ENCODE data around the gene RSRC2. TPM values are rescaled to one million over a fixed set of nuclear protein-coding genes. Genes with fewer than 3 reads are reported as not detected.
A peak's percentile ranks its signal among the peaks of the same experiment; 100 is the strongest.

Gene RSRC2
- total RNA-seq, 1 donor from 2014 or later = 50.7 TPM

GRCh38 chr12:122527478-122527944 is 775 bp upstream of the RSRC2 start:
- no peak for DNase-seq (ENCODE audit: low spot score)
- Mint-ChIP-seq H3K27me3 (ENCODE audit: low read depth) (no peaks in the 10 kb centered on the region), H3K9me3 (ENCODE audit: low read depth) (no peaks in the 10 kb centered on the region), H3K4me1 (ENCODE audit: low read depth) (peaks cover 22% of the 10 kb centered on the region), H3K36me3 (ENCODE audit: low read depth) (peaks cover 6% of the 10 kb centered on the region), H3K4me3 (ENCODE audit: unreplicated experiment) (no peak overlapping the region), H3K27ac (ENCODE audit: unreplicated experiment) (no peak overlapping the region)
- no peak for TF ChIP-seq CTCF (IDR thresholded peaks at IDR 0.05)

GRCh38 chr12:122523846-122524718 is 2.7 kb downstream of the RSRC2 start:
- Mint-ChIP-seq H3K27me3 (ENCODE audit: low read depth) (no peaks in the 10 kb centered on the region), H3K4me1 (ENCODE audit: low read depth) (peaks cover 44% of the 10 kb centered on the region), H3K4me3 (ENCODE audit: unreplicated experiment) (peak overlapping the region; percentile 87), H3K9me3 (ENCODE audit: low read depth) (no peaks in the 10 kb centered on the region), H3K36me3 (ENCODE audit: low read depth) (peaks cover 28% of the 10 kb centered on the region), H3K27ac (ENCODE audit: unreplicated experiment) (peak overlapping the region; percentile 93)
- no peak for DNase-seq (ENCODE audit: low spot score)
- TF ChIP-seq CTCF (IDR thresholded peaks at IDR 0.05) = no peak

GRCh38 chr12:122523280-122523679 is 3.5 kb downstream of the RSRC2 start:
- H3K27me3 Mint-ChIP-seq (ENCODE audit: low read depth) = no peaks in the 10 kb centered on the region
- no peaks in the 10 kb centered on the region for H3K9me3 Mint-ChIP-seq (ENCODE audit: low read depth)
- peaks cover 52% of the 10 kb centered on the region for H3K4me1 Mint-ChIP-seq (ENCODE audit: low read depth)
- TF ChIP-seq CTCF (IDR thresholded peaks at IDR 0.05) = no peak
- peak overlapping the region; percentile 93 for H3K27ac Mint-ChIP-seq (ENCODE audit: unreplicated experiment)
- peaks cover 35% of the 10 kb centered on the region for H3K36me3 Mint-ChIP-seq (ENCODE audit: low read depth)
- DNase-seq (ENCODE audit: low spot score) = no peak
- H3K4me3 Mint-ChIP-seq (ENCODE audit: unreplicated experiment) = peak overlapping the region; percentile 87

- Mint-ChIP-seq H3K27ac (ENCODE audit: unreplicated experiment) (no peak overlapping the region), H3K9me3 (ENCODE audit: low read depth) (no peaks in the 10 kb centered on the region), H3K4me1 (ENCODE audit: low read depth) (peaks cover 65% of the 10 kb centered on the region), H3K36me3 (ENCODE audit: low read depth) (peaks cover 52% of the 10 kb centered on the region), H3K4me3 (ENCODE audit: unreplicated experiment) (no peak overlapping the region), H3K27me3 (ENCODE audit: low read depth) (no peaks in the 10 kb centered on the region)
- no peak for DNase-seq (ENCODE audit: low spot score)
- no peak for TF ChIP-seq CTCF (IDR thresholded peaks at IDR 0.05)
Measured at GRCh38 chr12:122520676-122521075, 6.1 kb downstream of the RSRC2 start.

GRCh38 chr12:122519418-122519817 is 7.3 kb downstream of the RSRC2 start:
- Mint-ChIP-seq H3K36me3 (ENCODE audit: low read depth) (peaks cover 56% of the 10 kb centered on the region), H3K27ac (ENCODE audit: unreplicated experiment) (peak overlapping the region; percentile 79), H3K4me3 (ENCODE audit: unreplicated experiment) (no peak overlapping the region), H3K9me3 (ENCODE audit: low read depth) (no peaks in the 10 kb centered on the region), H3K27me3 (ENCODE audit: low read depth) (no peaks in the 10 kb centered on the region), H3K4me1 (ENCODE audit: low read depth) (peaks cover 66% of the 10 kb centered on the region)
- no peak for DNase-seq (ENCODE audit: low spot score)
- no peak for TF ChIP-seq CTCF (IDR thresholded peaks at IDR 0.05)

Measured in chondrocyte (in vitro differentiated cells).